Measurements from ENCODE around the gene PKHD1. TPM values are rescaled to one million over a fixed set of nuclear protein-coding genes. Genes with fewer than 3 reads are reported as not detected.

Gene PKHD1
- total RNA-seq, 1 experiment from 2014 or later: 0.43 TPM

DNA sequence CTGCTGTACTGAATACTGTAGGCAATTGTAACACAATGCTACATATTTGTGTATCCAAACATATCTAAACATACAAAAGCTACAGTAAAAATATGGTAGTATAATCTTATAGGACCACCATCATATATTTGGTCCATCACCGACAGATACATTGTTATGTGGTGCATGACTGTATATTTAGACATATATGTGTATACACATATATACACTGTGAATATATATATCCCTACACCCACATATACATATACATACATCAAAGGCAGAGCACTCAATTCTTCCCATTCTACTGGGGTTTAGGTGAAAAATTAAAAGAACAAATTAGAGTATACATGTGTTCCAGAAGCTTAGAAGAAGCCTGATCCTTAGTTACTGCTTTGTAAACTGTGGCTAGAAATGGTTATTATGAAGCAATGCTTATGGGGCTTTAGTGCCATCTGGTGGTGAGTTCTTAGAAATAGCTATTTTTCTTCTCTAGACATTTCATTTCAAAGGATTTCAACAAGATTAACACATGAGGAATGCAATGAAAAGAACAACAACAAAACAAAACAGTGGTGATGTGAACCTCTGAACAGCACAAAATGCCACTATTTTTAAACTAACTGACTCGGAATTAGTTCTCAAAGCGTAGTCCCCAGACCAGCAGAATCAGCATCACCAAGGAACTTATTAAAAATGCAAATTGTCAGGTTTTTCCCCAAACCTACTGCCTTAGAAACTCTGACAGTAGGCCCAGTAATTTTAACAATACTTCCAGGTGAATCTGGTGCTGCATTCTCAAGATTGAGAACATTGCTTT lies 38.0 kb downstream of the PKHD1 start:
- no peaks in the 10 kb centered on the region for H3K36me3 ChIP-seq (ENCODE audit: insufficient read depth, low read length, poor library complexity, severe bottlenecking)
- H3K4me1 ChIP-seq (ENCODE audit: insufficient read depth, low read length, poor library complexity, severe bottlenecking): peaks cover 29% of the 10 kb centered on the region
- ChIA-PET POLR2A (ENCODE audit: low non-redundant PET) (no interaction called here), CTCF (interaction anchor here (0.7 to 1.0 kb wide), 5 partner anchors 14 to 431 kb away, joined by 3 to 7 read pairs (median 3); no protein-coding TSS in a partner anchor)
- no peak overlapping the region for H3K27ac ChIP-seq (ENCODE audit: low read depth, low read length, poor library complexity, severe bottlenecking)
- no peak overlapping the region for H3K4me3 ChIP-seq (ENCODE audit: low read depth, low read length, poor library complexity, severe bottlenecking)
- no TSS peak for BruUV-seq (replicated peaks)
- intact Hi-C loops (cut with micrococcal nuclease; ENCODE audit: unreplicated experiment): loop anchor here (1.0 kb wide), 1 partner anchor 194 kb away; no protein-coding TSS in a partner anchor
- DNase-seq (ENCODE audit: low spot score): peak; percentile 77
- no peaks in the 10 kb centered on the region for H3K27me3 ChIP-seq (replicated peaks; ENCODE audit: insufficient read depth, low read depth, low read length, poor library complexity)
- no peaks in the 10 kb centered on the region for H3K9me3 ChIP-seq (ENCODE audit: low read depth, low read length, poor library complexity, severe bottlenecking)
- no peak for TF ChIP-seq EZH2 (IDR thresholded peaks at IDR 0.05; ENCODE audit: borderline replicate concordance, low read depth, low read length, poor library complexity, severe bottlenecking)
- TF ChIP-seq, protein P1, sequence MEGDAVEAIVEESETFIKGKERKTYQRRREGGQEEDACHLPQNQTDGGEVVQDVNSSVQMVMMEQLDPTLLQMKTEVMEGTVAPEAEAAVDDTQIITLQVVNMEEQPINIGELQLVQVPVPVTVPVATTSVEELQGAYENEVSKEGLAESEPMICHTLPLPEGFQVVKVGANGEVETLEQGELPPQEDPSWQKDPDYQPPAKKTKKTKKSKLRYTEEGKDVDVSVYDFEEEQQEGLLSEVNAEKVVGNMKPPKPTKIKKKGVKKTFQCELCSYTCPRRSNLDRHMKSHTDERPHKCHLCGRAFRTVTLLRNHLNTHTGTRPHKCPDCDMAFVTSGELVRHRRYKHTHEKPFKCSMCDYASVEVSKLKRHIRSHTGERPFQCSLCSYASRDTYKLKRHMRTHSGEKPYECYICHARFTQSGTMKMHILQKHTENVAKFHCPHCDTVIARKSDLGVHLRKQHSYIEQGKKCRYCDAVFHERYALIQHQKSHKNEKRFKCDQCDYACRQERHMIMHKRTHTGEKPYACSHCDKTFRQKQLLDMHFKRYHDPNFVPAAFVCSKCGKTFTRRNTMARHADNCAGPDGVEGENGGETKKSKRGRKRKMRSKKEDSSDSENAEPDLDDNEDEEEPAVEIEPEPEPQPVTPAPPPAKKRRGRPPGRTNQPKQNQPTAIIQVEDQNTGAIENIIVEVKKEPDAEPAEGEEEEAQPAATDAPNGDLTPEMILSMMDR (conservative IDR thresholded peaks at IDR 0.05; ENCODE audit: low read depth, low read length): peak; percentile 83

DNA sequence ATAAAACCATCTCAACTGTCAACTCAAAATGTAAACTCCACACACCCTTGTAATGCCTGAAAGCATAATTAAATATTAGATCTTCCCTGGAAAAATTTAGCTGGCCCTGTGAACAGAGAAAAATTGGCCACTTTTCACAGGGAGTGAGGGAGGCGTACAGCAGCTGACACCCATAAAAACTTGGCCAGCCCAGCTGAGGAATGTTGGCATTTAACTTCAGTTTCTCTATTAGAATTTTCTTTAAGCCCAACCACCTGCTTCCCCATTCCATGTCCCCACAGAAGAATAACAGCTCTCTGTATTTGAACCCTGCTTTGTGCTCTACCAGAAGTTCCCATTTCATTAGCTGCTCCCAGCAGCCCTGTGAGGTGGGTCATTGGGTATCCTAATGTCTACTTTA lies 41.0 kb downstream of the PKHD1 start:
- Histone ChIP-seq H3K9me3 (ENCODE audit: low read depth, low read length, poor library complexity, severe bottlenecking) (no peaks in the 10 kb centered on the region), H3K36me3 (ENCODE audit: insufficient read depth, low read length, poor library complexity, severe bottlenecking) (no peaks in the 10 kb centered on the region), H3K27me3 (replicated peaks; ENCODE audit: insufficient read depth, low read depth, low read length, poor library complexity) (no peaks in the 10 kb centered on the region), H3K4me1 (ENCODE audit: insufficient read depth, low read length, poor library complexity, severe bottlenecking) (peaks cover 3% of the 10 kb centered on the region), H3K27ac (ENCODE audit: low read depth, low read length, poor library complexity, severe bottlenecking) (no peak overlapping the region), H3K4me3 (ENCODE audit: low read depth, low read length, poor library complexity, severe bottlenecking) (no peak overlapping the region)
- TF ChIP-seq, protein P1 (conservative IDR thresholded peaks at IDR 0.05; ENCODE audit: low read depth, low read length): no peak
- TF ChIP-seq EZH2 (IDR thresholded peaks at IDR 0.05; ENCODE audit: borderline replicate concordance, low read depth, low read length, poor library complexity, severe bottlenecking): no peak
- BruUV-seq (replicated peaks): no TSS peak
- intact Hi-C loops (cut with micrococcal nuclease; ENCODE audit: unreplicated experiment): no loop called here
- no peak for DNase-seq (ENCODE audit: low spot score)
- POLR2A ChIA-PET (ENCODE audit: low non-redundant PET): no interaction called here
- CTCF ChIA-PET: no interaction called here

DNA sequence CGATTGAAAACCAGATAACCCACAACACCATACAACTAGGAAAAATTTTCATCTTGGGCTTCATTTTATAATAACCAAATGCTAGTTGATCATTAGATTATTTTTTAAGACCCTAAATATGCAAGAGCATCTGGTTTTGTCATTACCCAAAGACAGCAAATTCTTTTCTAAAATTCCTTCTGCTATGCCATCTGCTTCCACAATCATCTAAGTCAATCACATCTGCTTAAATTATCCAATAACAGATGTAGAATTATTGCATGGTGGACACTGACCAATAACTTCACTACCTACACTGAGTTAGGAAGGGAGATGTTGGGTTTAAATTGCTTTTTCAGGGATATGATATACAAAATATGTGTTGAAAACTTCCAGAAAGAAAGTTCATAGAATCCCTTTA lies 41.9 kb downstream of the PKHD1 start:
- Histone ChIP-seq H3K27ac (ENCODE audit: low read depth, low read length, poor library complexity, severe bottlenecking) (no peak overlapping the region), H3K9me3 (ENCODE audit: low read depth, low read length, poor library complexity, severe bottlenecking) (no peaks in the 10 kb centered on the region), H3K4me3 (ENCODE audit: low read depth, low read length, poor library complexity, severe bottlenecking) (no peak overlapping the region), H3K36me3 (ENCODE audit: insufficient read depth, low read length, poor library complexity, severe bottlenecking) (no peaks in the 10 kb centered on the region), H3K4me1 (ENCODE audit: insufficient read depth, low read length, poor library complexity, severe bottlenecking) (peaks cover 3% of the 10 kb centered on the region), H3K27me3 (replicated peaks; ENCODE audit: insufficient read depth, low read depth, low read length, poor library complexity) (no peaks in the 10 kb centered on the region)
- DNase-seq (ENCODE audit: low spot score): no peak
- CTCF ChIA-PET: no interaction called here
- intact Hi-C loops (cut with micrococcal nuclease; ENCODE audit: unreplicated experiment): no loop called here
- TF ChIP-seq, protein P1 (conservative IDR thresholded peaks at IDR 0.05; ENCODE audit: low read depth, low read length): no peak
- TF ChIP-seq EZH2 (IDR thresholded peaks at IDR 0.05; ENCODE audit: borderline replicate concordance, low read depth, low read length, poor library complexity, severe bottlenecking): no peak
- POLR2A ChIA-PET (ENCODE audit: low non-redundant PET): no interaction called here
- no TSS peak for BruUV-seq (replicated peaks)
